HPDE6-E6E7 (cell line): ENCODE data around the gene BCL11B.
A peak's percentile ranks its signal among the peaks of the same experiment; 100 is the strongest.
"Not testable (repeated sequence)": the region's sequence is repeated elsewhere in the genome, so short reads cannot be mapped to it uniquely, and the experiment has no call there.

ENCODE experiments used
- DNase-seq: peaks from one replicate; pipeline ENCODE4 v3.0.0; 2011; ENCODE audit warnings: missing footprints; ENCODE audit errors: extremely low spot score

Gene BCL11B

GRCh38 chr14:99200654-99201005 is 71.4 kb downstream of the BCL11B start:
- DNase-seq: no peak

DNA sequence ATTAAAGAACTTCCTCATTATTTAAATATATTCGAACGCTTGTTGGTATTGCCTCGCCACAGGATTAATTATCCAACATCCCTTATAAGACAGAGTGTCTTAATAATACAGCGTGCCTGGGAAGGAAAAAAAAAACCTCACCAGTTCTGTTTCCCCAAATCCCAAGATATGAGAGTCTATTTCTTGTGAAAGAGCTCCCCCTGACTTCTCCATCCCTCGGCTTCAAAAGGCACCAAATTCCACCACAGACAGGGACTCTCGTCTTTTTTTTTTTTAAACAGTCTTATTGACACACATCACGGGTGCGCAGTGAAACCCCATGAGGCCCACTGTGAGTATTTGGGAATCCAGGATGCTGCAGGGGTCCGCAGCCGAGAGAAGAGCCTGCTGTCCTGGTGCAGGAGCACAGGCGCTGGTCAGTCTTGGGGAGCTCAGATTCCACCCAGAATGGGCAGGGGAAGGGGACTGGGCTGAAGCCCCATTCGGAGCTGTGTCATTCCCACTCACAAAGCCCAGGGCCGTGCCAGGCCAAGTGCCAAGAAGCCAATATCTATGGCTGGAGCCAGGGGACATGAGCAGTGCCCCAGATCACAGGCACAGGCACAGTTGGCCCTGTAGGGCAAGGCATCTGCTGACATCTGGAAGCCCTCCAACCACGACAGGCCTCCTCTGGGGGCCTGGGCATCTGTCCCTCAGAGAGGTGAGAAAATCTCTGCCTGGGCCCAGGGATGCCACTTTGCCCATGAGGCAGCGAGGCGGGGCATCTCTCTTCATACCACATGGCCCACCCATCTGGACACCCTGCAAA is 71.9 kb downstream of the BCL11B start:
- DNase-seq: no peak

GRCh38 chr14:99198746-99199502 is 73.1 kb downstream of the BCL11B start:
- DNase-seq: no peak

- DNase-seq: no peak
Observed at GRCh38 chr14:99196310-99196650, 75.7 kb downstream of the BCL11B start.

DNA sequence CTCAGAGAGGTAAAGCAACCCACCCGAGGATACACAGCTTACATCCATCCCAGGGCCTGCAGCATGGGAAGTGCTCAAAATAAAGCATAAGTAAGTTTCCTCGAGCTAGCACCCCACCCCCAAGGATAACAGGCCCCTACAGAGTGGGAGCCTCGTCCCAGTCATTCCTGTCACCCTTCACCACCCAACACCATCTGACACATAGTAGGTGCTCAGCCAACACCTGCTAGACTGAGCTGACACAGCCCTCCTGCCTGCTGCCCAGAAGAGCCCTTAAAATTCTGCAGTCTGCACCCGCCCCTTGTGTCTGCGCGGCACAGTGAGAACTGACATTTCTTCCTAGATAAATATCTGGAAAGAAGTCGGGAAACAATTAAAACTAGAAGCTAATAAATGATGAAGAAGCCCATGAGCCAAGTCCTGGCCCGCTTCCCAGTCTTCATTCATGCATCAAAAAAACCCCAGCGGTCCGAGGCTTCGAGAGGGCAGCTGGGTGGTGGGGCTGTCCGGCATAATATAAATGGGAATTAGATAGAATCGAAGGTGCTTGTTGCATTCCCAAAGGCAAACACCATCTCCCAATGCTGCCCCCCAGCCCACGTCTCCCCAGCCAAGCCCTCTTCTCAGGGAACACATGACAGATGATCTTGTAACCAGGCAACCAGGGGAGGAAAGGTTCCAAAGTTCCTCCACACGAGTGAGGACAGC is 76.2 kb downstream of the BCL11B start:
- DNase-seq: no peak

DNA sequence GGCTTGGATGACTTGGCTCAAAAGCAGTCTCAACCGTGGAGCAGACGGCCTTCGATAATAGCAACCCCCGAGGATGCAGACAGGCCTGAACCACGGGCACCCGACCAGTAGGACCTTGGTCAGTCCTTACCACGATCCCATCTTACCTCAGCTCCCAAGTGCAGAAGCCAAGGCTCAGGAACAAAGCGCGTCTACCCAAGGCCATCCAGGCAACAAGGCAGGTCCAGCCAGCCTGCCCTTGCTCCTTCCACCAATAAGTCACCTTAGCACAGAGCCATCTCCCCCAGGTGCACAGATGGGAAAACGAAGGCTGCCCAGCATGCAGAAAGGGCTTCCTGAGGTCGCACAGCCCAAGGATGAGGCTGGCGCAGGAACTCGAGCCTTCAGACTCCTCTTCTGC is 77.3 kb downstream of the BCL11B start:
- no peak for DNase-seq

- no peak for DNase-seq
Observed at GRCh38 chr14:99194136-99194535, 77.9 kb downstream of the BCL11B start.

- no peak for DNase-seq
Observed at GRCh38 chr14:99192830-99193229, 79.2 kb downstream of the BCL11B start.

GRCh38 chr14:99192028-99192621 is 79.9 kb downstream of the BCL11B start:
- peak; percentile 31 for DNase-seq

DNA sequence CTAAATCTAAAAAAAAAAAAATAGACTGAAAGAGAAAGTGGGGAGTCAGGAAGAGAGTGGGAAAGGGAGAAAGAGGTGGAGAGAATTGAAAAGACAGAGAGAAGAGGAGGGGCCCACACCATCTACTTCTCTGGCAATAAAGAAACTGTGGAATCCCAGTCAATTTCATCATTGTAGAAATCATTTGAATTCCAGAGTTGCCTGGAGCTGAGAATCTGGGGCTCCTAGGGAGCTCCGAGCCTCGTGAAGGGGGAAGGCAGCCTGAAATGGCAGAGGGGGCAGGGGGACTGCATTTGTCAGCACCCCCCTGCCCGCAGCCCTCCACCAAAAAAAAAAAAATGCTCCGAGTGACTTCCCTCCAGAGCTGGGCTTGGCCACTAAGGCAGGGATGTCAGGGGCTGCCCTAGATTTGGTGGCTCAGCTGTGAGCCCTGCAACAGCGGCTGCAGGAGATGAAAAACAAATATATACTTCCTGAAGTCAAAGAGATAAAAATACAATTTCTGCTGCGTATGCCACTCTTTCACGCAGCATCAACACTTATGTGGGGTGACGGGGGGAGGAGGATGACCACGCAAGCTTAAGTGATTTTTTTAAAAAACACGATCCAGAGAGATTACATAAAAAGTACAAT is 80.5 kb downstream of the BCL11B start:
- DNase-seq: no peak

DNA sequence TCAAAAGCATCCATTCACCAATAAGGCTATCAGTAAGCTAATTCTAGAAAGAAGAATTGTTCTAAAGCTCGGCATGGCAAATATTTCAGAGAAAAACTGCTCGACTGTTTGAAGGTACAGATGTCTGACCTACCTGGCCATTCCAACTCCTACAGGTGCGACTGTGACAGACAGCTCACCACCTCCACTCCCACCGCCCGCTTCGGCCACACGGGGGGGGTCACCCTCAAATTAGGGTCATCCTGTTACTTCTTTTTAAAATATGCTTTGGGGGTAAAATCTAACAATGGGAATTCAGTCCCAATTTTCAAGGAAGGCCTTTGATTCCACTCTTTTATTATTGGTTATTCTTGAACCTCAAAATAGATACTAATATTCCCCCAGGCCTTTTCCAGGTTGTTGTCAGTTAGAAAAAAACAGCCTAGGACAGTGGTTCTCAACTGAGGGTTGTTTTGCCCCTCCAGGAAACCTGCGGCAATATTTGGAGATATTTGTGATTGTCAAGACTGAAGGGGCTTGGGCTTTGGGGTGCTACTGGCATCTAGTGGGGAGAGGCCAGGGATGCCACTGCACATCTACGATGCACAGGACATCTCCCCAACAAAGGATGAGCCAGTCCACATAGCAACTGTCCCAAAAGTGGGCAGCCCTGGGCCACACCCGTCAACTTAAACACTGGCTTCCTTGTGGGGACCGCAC is 81.2 kb downstream of the BCL11B start:
- no peak for DNase-seq

DNA sequence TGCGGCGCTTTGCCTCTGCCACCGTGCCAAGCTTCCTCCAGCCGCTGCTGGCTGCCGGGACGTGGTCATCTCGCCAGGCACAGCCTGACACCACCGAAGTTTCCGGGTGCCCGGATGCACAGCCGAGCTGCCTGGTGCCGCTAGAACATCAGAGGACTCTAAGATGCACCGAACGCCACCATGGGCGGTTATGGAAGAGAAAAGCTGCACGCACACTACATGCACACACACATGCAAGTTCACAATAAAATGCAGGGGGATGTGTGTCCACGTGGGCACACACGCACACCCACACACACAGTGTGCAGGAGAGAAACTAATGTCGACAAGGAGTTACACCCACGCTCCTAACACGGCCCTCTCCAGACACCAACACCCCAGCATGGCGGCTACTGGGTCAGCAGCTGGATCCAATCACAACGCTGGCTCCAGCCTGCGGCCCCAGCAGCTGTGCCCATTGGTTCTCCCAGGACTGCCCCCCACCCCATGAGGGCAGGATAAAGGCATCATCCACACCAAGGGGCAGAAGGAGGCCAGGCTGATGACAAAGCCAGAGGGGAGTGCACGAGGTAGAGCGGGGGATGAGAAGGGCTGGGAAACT is 82.7 kb downstream of the BCL11B start:
- DNase-seq: no peak

DNA sequence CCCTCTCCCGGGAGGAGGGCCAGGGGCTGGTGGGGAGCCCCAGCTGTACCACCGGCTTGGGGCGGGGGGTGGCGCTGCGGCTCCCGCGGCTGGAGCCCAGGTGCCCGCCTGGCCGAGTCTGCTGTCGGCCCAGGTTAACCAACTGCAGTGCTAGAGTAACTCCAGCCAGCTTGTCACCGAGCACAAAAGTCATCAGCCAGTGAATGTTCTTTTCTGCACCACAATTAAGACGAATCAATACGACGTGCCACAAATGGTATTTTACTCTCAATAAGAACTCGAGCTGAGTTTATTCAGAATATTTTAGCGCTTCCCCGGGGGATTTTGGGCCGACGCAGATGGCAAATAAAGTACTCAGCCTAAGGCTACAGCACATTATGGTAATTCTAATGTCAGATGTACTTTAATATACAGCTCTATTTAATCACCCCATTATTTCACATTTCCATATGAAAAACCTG is 83.2 kb downstream of the BCL11B start:
- no peak for DNase-seq

DNA sequence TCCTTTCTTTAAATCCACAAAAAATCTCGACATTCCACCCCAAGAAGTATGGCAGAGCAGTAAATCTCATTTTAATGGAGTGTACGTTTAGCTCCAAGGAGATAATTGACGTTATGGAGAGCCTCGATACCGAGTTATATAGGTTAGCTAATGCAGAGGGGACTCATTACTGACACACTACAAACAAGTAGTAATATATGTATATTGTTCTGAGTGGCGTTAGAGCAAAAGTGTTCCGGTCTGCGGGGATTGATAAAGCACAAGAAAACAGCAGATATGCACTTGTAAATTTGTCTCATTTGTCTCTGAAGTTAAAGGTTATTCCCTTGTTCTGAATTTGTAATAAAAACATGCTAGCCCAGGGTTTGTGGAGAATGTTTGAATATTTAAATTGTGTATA is 84.1 kb downstream of the BCL11B start:
- DNase-seq: no peak

DNA sequence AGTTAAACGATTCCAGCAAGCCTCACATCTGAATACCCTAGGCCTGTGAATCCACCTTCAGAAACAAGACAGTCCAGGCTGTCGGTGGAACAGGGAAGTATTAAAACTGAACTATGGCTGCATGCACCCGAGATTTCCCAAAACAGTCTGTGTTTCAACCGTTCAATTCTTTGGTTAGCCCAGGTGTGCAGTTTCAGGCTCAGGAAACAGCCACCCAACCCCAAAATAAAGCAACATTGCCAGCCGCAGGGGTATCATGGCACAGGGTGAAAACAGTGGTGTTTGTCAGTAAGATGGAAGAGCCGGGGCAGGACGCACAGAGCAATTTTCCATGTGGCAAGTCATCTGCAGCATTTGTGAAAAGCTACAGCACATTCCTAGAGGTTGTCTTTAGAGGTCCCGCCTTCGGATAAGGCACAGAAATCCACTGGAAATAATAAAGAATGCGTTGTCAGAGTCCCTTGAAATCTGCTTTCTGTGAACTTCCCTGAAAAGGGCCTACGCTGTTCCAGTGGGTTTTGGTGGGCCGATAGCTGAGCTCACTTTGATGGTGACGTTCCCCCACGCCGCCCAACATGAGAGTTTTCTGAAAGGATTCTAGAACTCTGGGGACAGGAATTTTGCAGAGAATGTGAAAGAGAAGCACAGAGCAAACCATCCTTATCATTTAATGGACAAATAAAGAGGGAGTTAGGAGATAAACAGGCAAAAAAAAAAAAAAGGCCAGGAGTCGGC is 84.9 kb downstream of the BCL11B start:
- no peak for DNase-seq

DNA sequence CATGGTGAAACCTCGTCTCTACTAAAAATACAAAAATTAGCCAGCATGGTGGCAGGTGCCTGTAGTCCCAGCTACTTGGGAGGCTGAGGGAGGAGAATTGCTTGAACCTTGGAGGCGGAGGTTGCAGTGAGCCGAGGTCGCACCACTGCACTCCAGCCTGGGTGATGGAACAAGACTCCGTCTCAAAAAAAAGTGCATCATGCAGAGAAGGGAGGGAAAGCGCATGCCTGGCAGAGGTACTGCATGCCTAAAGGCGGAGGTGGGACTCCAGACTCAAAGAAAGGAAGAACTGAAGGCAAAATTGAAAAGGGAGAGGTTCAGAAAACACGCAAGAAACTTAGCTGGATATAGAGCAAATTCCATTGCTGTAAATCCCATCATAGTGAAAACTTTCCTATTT is 85.7 kb downstream of the BCL11B start:
- not testable (repeated sequence) for DNase-seq

DNA sequence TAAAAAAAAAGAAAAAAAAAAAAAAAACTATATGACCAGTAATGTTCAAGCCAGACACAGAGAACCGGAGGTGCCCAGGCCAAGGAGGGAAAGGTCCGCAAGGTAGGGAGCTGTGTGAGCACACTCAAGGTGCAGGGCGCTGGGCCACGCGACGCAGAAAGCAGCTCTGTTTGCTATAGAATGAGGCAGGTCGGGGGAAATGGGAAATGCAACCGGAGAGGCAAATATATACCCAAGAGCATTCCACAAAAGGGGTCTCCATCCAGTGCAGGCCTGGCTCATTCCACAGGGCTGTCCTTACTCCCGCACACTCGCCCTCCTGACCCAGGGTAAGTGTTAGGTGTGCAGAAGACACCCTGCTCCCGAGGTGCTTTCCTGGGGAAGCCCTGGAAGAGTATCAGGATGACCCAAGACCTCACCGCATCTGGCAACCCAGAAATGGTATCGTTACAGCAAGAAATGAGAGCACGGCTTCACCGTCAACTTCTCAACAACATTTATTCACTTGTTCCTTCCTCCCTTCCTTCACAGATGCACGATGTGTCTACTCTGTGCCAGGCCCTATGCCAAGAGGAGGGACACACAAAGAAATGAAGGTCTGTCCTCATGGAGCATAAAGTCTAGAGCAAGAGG is 86.4 kb downstream of the BCL11B start:
- DNase-seq: no peak

DNA sequence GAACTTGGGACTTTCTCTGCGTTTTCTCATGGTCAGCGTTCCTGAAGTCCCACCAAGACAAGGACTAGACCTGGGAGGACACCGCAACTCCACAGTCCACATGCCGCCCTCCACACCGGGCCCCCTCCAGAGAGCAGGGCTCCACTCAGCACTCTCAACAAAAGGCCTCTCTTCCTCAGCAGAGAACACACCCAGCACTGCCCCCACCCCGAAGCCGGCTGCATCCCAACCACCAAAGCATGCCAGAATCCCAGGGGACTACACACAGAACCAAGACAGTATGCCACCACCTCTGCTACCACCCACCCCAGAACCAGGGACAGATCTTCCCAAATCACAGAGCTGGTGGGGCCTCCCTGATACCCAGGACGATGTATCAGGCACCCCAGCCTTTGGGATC is 88.3 kb downstream of the BCL11B start:
- DNase-seq: no peak

DNA sequence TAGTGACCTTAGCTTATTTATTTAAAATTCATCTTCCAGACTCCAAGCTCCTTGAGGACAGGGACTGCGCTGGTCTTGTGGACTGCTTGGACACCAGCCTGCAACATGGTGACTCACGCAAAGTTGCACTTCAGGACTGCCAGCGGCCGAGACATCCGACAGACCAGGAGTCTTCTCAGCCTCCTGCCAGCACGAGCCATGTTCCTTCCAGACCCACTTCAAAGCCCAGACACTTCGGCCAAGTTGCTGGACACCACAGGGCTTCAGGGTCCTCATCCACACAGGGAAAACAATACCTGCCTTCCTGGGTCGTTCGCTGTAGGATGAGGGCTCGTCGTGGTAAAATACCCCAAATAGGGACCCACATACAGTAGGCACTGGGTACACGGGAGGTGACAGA is 88.7 kb downstream of the BCL11B start:
- DNase-seq: no peak
